Right atrium auricular region (tissue), 2 donors: Measurements from ENCODE around the gene HOXC13. TPM values are rescaled to one million over a fixed set of nuclear protein-coding genes. Genes with fewer than 3 reads are reported as not detected.

Source experiments
- DNase-seq: peaks from one replicate; pipeline ENCODE4 v3.0.0-alpha.2; 2019; ENCODE audit warnings: low spot score
- H3K27ac ChIP-seq, 2 donors: fragments of 200-600 bp; sonication (generic); 1 replicate in 1 of 2; 2 replicates in 1 of 2; pipeline ENCODE4 v1.5.1; 2016 to 2019
- H3K27me3 ChIP-seq, 2 donors: fragments of 200-600 bp; sonication (generic); one replicate each; pipeline versions ENCODE4 v1.5.1 to v1.6.0; 2017 to 2019
- H3K36me3 ChIP-seq: fragments of 200-600 bp; sonication (generic); one replicate; pipeline ENCODE4 v1.5.1; 2016
- H3K4me1 ChIP-seq, 2 donors: fragments of 200-600 bp; sonication (generic); one replicate each; pipeline versions ENCODE4 v1.5.1 to v1.6.0; 2017 to 2019
- H3K4me3 ChIP-seq, 2 donors: fragments of 200-600 bp; sonication (generic); 1 replicate in 1 of 2; 2 replicates in 1 of 2; pipeline ENCODE4 v1.5.1; 2017 to 2019; ENCODE audit warnings: mild to moderate bottlenecking in 1 of 2, moderate library complexity in 1 of 2
- H3K9me3 ChIP-seq, 2 donors: fragments of 200-600 bp; sonication (generic); one replicate each; pipeline ENCODE4 v1.5.1; 2019
- total RNA-seq, 2 donors: library from RNA; depleted of rRNA; stranded (reverse); fragments of >200 nt; gene quantifications; one replicate each; pipeline ENCODE4 v1.1.0, GENCODE V29; 2016
- TF ChIP-seq, protein P1 (sequence below), 2 donors: fragments of 200-600 bp; sonication (generic); IDR thresholded peaks; one replicate each; pipeline ENCODE4 v1.5.1; 2019; ENCODE audit warnings: antibody characterized with exemption in 2 of 2

Gene HOXC13
- total RNA-seq, 2 donors from 2014 or later: not detected

DNA sequence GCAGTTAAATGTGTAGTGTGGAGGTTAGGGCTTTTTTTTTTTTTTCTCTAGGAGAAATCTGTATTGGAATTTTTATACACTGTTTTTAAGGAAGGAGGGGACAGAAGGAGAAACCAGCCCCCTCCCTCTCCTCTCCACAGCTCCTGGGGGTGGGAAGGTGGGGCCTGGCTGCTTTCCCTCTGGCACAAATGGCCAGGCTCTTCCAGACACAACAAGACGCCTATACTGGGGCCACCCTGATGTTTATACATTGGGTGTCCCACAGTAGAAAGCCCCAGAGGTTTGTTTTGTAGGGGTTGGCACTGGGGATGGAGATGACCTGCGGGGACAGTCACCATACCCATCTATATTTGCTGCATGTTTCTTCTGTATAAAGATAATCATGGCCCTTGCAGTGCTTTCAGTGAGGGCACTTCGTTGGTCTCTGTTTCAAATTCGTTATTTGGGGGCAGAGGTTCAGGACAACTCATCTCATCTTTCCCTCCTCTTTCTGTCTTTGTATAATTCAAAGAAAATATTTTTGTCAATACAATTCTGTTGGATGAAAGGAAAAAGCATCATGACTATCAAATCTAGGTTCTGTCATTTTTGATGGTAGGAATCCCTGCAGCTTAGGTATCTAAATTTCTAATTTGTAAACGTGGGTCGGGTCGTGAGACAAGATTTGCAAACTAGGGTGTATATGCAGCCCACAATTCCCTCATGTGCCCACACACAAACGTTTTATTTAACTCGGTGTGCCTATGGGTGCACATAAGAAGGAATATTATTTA is 38.4 kb downstream of the HOXC13 start:
- TF ChIP-seq, protein P1, sequence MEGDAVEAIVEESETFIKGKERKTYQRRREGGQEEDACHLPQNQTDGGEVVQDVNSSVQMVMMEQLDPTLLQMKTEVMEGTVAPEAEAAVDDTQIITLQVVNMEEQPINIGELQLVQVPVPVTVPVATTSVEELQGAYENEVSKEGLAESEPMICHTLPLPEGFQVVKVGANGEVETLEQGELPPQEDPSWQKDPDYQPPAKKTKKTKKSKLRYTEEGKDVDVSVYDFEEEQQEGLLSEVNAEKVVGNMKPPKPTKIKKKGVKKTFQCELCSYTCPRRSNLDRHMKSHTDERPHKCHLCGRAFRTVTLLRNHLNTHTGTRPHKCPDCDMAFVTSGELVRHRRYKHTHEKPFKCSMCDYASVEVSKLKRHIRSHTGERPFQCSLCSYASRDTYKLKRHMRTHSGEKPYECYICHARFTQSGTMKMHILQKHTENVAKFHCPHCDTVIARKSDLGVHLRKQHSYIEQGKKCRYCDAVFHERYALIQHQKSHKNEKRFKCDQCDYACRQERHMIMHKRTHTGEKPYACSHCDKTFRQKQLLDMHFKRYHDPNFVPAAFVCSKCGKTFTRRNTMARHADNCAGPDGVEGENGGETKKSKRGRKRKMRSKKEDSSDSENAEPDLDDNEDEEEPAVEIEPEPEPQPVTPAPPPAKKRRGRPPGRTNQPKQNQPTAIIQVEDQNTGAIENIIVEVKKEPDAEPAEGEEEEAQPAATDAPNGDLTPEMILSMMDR (IDR thresholded peaks at IDR 0.05): no peak
- Histone ChIP-seq H3K4me3 (no peak overlapping the region), H3K9me3 (no peaks in the 10 kb centered on the region), H3K27ac (no peak overlapping the region), H3K27me3 (peaks cover 67 to 73% of the 10 kb centered on the region in 2 donors), H3K4me1 (peaks cover 0 to 29% of the 10 kb centered on the region in 2 donors), H3K36me3 (no peaks in the 10 kb centered on the region)
- DNase-seq: no peak

DNA sequence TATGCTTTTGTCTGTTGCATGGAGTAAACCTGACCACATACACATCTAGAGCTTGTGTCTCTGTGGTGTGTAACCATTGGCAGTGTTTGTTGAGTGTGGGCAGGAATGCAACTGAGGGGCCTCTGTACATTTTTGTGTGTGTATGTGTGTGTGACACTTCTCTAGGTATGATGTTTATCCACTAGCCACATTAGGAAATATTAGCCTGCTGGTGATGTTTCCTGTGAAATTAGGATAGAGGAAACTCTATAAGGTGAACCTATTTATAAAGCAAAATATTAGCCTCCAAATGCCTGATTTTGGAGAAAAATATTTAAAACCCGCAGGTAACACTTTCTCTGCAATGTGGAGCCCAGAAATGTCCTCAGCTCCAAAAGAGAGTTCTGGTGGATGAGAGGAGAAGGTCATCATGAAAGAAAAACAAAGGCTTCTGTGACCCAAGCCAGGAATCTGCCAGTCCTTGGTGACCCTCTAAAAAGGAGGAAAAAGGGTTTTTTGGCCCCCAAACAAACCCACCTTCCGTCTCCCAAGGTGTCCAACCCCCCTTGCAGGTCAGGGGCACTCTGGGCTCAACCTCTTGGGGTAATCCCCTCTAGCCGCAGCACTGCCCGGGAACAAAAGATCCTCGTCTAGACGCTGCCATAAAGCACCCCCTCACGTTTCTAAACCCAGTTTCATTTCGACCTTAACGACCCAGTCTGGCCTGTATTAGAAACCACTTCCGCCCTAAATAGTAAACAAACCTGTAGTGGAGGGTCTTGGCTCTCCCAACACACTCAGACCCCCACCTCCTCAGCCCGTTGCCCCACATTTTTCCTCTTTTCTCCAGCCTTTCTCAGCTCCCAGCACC is 39.2 kb downstream of the HOXC13 start:
- Histone ChIP-seq H3K27me3 (peaks cover 66 to 72% of the 10 kb centered on the region in 2 donors), H3K9me3 (no peaks in the 10 kb centered on the region), H3K4me1 (peaks cover 0 to 29% of the 10 kb centered on the region in 2 donors), H3K36me3 (no peaks in the 10 kb centered on the region), H3K27ac (no peak overlapping the region), H3K4me3 (no peak overlapping the region)
- no peak for DNase-seq
- TF ChIP-seq, protein P1 (IDR thresholded peaks at IDR 0.05): no peak

DNA sequence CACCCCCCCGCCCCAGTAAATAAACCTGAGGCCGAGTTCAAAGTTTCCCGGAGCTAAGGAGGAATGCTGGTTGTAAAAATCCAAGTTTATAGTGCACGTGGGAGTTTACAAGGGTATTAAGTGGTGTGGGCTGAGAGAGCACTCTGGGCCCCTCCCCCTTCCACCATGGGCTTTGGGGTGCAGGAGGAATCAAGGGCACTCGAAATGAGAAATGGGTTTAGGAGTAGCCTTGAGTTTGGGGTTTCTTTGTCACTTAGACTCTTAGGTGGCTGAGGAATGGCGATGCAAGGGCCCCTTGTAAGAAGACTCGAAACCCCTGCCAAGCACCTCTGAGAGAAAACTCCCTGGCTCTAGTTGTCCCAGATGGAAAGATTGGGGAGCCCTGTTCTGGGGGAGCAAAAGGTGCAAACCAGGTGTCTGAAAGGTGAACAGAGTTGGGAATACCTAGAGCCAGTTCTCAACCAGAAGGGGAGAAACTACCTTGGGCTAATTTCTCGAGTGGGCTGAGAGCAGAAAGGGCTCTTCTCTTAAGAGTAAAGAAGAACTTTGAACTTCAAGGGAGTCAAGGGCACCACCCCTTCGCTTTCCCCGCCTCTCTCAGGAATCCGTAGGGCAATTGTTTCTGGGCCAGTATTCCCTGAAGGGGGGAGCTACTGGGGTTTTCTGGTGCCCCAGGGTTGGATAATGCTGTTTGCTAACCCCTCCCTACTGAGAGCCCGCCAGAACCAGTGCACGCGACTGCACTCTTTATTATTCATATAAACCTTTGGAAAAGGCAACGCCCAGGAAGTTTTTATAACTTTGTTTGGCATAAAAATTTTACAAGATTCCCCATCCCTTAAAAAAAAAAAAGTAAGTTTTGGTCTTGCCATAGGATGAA is 40.1 kb downstream of the HOXC13 start:
- peaks cover 65 to 72% of the 10 kb centered on the region in 2 donors for H3K27me3 ChIP-seq

DNA sequence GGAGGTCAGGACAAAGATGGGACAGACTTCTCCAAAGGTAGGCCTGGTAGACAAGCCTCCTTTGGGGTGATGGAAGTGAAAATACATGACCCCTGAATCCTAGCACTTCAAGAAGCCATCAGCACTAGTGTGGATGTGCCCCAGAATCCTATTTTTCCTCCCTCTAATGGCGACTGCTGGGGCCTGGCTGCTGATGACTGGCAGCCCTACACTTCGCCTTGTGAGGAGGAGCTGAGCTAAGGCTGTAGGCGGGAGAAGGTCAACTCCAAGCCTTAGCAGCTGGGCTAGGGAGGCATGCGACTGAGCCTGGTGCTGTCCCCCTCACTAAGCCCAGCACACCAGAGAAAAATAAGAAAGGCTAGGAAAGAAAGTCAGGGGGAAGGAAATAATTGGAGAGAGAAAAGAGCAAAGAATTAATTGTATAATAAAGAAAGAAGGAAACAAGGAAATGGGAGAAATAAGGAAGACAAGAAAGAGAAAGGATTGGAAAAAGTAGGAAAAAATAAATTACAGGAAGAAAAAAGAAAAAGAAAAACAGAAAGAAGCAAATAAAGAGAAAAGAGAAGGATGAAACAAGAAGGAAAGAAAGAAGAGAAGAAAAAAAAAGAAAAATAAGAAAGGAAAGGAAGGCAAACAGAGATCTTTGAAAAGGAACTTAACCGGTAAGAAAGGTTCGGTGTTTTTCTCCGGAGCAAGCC is 41.6 kb downstream of the HOXC13 start:
- Histone ChIP-seq H3K27me3 (peaks cover 66 to 73% of the 10 kb centered on the region in 2 donors), H3K4me1 (peaks cover 0 to 18% of the 10 kb centered on the region in 2 donors), H3K36me3 (no peaks in the 10 kb centered on the region), H3K27ac (no peak overlapping the region), H3K4me3 (no peak overlapping the region), H3K9me3 (no peaks in the 10 kb centered on the region)
- TF ChIP-seq, protein P1 (IDR thresholded peaks at IDR 0.05): no peak
- DNase-seq: no peak

More for the DNA sequence above, 40.1 kb downstream of the HOXC13 start:
- Histone ChIP-seq H3K4me3 (no peak overlapping the region), H3K9me3 (no peaks in the 10 kb centered on the region), H3K4me1 (peaks cover 0 to 20% of the 10 kb centered on the region in 2 donors), H3K27ac (no peak overlapping the region), H3K36me3 (no peaks in the 10 kb centered on the region)
- no peak for DNase-seq
- TF ChIP-seq, protein P1 (IDR thresholded peaks at IDR 0.05): no peak
